Measurements from ENCODE around the gene RBMS3. TPM values are rescaled to one million over a fixed set of nuclear protein-coding genes. Genes with fewer than 3 reads are reported as not detected.

The RBMS3 gene
- total and polyA plus RNA-seq, 4 donors: 4.8 to 117 (median 29.4) TPM

GRCh38 chr3:29972320-29972993 lies 691.6 kb downstream of the RBMS3 start:
- Histone ChIP-seq H3K4me3 (no peak overlapping the region), H3K36me3 (ENCODE audit: control insufficient read depth in 4 of 4, insufficient read depth in 4 of 4, low read length in 4 of 4) (peaks cover 0 to 6% (median 0%) of the 10 kb centered on the region in 4 donors), H3K27me3 (ENCODE audit: control insufficient read depth in 3 of 3, insufficient read depth in 3 of 3, low read length in 2 of 3) (no peaks in the 10 kb centered on the region), H3K9ac (ENCODE audit: insufficient read depth in 1 of 2, low read length in 2 of 2) (no peak overlapping the region), H3K27ac (ENCODE audit: low read depth in 1 of 2, low read length in 1 of 2) (no peak overlapping the region), H3K9me3 (ENCODE audit: control insufficient read depth in 4 of 4, insufficient read depth in 3 of 4, low read length in 3 of 4) (no peaks in the 10 kb centered on the region), H3K4me1 (ENCODE audit: control insufficient read depth in 5 of 5, insufficient read depth in 5 of 5, low read length in 5 of 5) (no peaks in the 10 kb centered on the region)
- DNase-seq (peak in 2 of 3 donors; percentile 52 to 70), ATAC-seq (ENCODE audit: insufficient read depth, low FRiP score) (no peak)
- WGBS, 2 donors: 57 to 60% methylated on average over 3 of the region's 3 CpGs
- TF ChIP-seq, protein P1, sequence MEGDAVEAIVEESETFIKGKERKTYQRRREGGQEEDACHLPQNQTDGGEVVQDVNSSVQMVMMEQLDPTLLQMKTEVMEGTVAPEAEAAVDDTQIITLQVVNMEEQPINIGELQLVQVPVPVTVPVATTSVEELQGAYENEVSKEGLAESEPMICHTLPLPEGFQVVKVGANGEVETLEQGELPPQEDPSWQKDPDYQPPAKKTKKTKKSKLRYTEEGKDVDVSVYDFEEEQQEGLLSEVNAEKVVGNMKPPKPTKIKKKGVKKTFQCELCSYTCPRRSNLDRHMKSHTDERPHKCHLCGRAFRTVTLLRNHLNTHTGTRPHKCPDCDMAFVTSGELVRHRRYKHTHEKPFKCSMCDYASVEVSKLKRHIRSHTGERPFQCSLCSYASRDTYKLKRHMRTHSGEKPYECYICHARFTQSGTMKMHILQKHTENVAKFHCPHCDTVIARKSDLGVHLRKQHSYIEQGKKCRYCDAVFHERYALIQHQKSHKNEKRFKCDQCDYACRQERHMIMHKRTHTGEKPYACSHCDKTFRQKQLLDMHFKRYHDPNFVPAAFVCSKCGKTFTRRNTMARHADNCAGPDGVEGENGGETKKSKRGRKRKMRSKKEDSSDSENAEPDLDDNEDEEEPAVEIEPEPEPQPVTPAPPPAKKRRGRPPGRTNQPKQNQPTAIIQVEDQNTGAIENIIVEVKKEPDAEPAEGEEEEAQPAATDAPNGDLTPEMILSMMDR (IDR thresholded peaks at IDR 0.05; ENCODE audit: control extremely low read depth, extremely low read depth): no peak

GRCh38 chr3:29973763-29974162 lies 692.9 kb downstream of the RBMS3 start:
- no peak overlapping the region for H3K9ac ChIP-seq (ENCODE audit: insufficient read depth in 1 of 2, low read length in 2 of 2)
- TF ChIP-seq, protein P1 (IDR thresholded peaks at IDR 0.05; ENCODE audit: control extremely low read depth, extremely low read depth): no peak
- WGBS, 2 donors: 70 to 94% methylated on average over 1 of the region's 1 CpG

DNA sequence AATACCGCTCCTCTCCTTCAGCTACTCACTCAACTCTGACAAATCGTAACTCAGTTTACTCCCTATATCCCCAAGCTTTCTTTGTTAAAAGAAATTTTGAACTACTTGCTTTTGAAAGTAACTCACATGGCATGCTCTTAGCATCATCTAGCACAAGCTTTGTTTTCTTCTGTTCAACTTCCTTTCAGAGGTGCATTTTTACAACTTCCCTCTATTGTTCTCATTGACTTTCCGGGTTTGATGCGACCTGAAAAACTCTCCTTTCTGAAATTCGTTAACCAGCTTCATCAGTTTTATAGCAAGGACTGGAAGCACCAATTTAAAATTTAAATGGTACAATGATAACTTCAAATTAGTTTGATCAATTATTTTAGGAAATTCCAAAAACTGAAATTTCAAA lies 696.0 kb downstream of the RBMS3 start:
- WGBS, 2 donors: 75 to 79% methylated on average over 5 of the region's 5 CpGs
- Histone ChIP-seq H3K9ac (ENCODE audit: insufficient read depth in 1 of 2, low read length in 2 of 2) (no peak overlapping the region), H3K27ac (ENCODE audit: low read depth in 1 of 2, low read length in 1 of 2) (no peak overlapping the region), H3K9me3 (ENCODE audit: control insufficient read depth in 4 of 4, insufficient read depth in 3 of 4, low read length in 3 of 4) (no peaks in the 10 kb centered on the region), H3K4me3 (no peak overlapping the region), H3K4me1 (ENCODE audit: control insufficient read depth in 5 of 5, insufficient read depth in 5 of 5, low read length in 5 of 5) (no peaks in the 10 kb centered on the region), H3K36me3 (ENCODE audit: control insufficient read depth in 4 of 4, insufficient read depth in 4 of 4, low read length in 4 of 4) (peaks cover 0 to 6% (median 0%) of the 10 kb centered on the region in 4 donors), H3K27me3 (ENCODE audit: control insufficient read depth in 3 of 3, insufficient read depth in 3 of 3, low read length in 2 of 3) (no peaks in the 10 kb centered on the region)
- ATAC-seq (ENCODE audit: insufficient read depth, low FRiP score) (no peak), DNase-seq (no peak)
- TF ChIP-seq, protein P1 (IDR thresholded peaks at IDR 0.05; ENCODE audit: control extremely low read depth, extremely low read depth): no peak

More at GRCh38 chr3:29973763-29974162, 692.9 kb downstream of the RBMS3 start:
- DNase-seq (no peak), ATAC-seq (ENCODE audit: insufficient read depth, low FRiP score) (no peak)
- Histone ChIP-seq H3K9me3 (ENCODE audit: control insufficient read depth in 4 of 4, insufficient read depth in 3 of 4, low read length in 3 of 4) (no peaks in the 10 kb centered on the region), H3K4me3 (no peak overlapping the region), H3K4me1 (ENCODE audit: control insufficient read depth in 5 of 5, insufficient read depth in 5 of 5, low read length in 5 of 5) (no peaks in the 10 kb centered on the region), H3K36me3 (ENCODE audit: control insufficient read depth in 4 of 4, insufficient read depth in 4 of 4, low read length in 4 of 4) (peaks cover 0 to 6% (median 0%) of the 10 kb centered on the region in 4 donors), H3K27ac (ENCODE audit: low read depth in 1 of 2, low read length in 1 of 2) (no peak overlapping the region), H3K27me3 (ENCODE audit: control insufficient read depth in 3 of 3, insufficient read depth in 3 of 3, low read length in 2 of 3) (no peaks in the 10 kb centered on the region)

Data from lung (tissue), 12 donors.